ENCODE data around the gene TNS1. TPM values are rescaled to one million over a fixed set of nuclear protein-coding genes. Genes with fewer than 3 reads are reported as not detected.

Gene TNS1
- total and polyA plus RNA-seq, 2 donors (not counting 1 experiment from before 2014, with no cell fraction given), result 0.10 to 0.86 TPM

DNA sequence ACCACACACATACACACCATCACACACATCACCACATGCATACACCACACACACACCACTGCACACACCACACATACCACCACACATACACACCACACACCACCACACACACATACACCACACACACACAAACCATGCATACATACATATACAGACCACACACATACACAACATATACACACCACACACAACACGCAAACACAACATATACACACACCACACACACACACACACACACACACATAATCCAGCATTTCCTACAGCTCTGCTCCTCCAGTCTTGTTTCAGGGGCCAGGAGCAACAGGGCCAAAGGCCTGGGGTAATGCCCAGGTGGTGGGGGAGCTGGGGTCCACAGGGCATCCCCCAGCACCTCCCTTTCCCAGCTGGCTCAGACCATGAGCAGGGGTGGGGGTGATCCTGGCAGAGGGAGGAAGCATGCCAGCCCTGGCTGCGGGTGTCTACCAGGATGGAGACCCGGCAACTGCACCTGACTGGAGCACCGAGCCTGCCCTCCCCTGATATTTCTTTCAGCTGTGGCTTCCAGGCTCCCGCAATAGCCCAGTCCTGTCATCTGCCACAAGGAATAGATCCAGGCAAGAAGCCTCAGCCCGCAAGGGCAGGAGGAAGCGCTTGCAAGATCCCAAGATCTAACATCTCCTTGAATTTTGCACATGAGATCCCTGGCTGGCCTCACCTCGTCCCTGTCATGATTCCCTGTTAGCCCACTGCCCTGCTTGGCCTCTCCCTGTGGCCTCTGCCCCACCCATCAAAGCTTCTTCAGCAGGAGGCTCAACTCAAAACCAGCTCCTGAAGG, 196.9 kb downstream of the TNS1 start:
- Histone ChIP-seq H3K4me2 (replicated peaks; ENCODE audit: low read depth, low read length, poor library complexity, severe bottlenecking) (no peak overlapping the region), H3K27ac (ENCODE audit: low read length in 2 of 2) (no peak overlapping the region), H3K36me3 (replicated peaks in 1 of 2; ENCODE audit: control extremely low read depth in 1 of 2, control insufficient read depth in 1 of 2, extremely low read depth in 1 of 2, insufficient read depth in 2 of 2, low read length in 1 of 2) (no peaks in the 10 kb centered on the region), H3K4me1 (ENCODE audit: control insufficient read depth in 2 of 2, insufficient read depth in 2 of 2, low read length in 2 of 2) (no peaks in the 10 kb centered on the region), H4K20me1 (ENCODE audit: control insufficient read depth, insufficient read depth, low read length, poor library complexity, severe bottlenecking) (no peaks in the 10 kb centered on the region), H3K27me3 (replicated peaks in 1 of 4; ENCODE audit: control extremely low read depth in 1 of 4, control insufficient read depth in 3 of 4, insufficient read depth in 4 of 4, low read length in 3 of 4) (peaks cover 0 to 2% (median 0%) of the 10 kb centered on the region in 4 experiments), H3K9ac (ENCODE audit: low read length) (no peak overlapping the region), H3K9me3 (ENCODE audit: control extremely low read depth in 1 of 3, control insufficient read depth in 2 of 3, insufficient read depth in 1 of 3, low read length in 2 of 3) (peaks cover 0 to 5% (median 0%) of the 10 kb centered on the region in 3 donors), H2AFZ (ENCODE audit: insufficient read depth, low read depth, low read length, poor library complexity, severe bottlenecking) (no peak overlapping the region), H3K4me3 (ENCODE audit: control extremely low read depth in 1 of 5, extremely low read depth in 1 of 5, insufficient read depth in 1 of 5, low read depth in 2 of 5, low read length in 4 of 5) (no peak overlapping the region), H3K79me2 (ENCODE audit: control insufficient read depth, insufficient read depth, low read length) (no peaks in the 10 kb centered on the region)
- ATAC-seq (ENCODE audit: low read depth) (no peak), DNase-seq (no peak)
- POLR2A ChIA-PET, result no interaction called here
- WGBS (ENCODE audit: insufficient coverage), result 95% methylated on average over 8 of the region's 8 CpGs
- TF ChIP-seq CTCF (IDR thresholded peaks at IDR 0.05) (no peak), EZH2 (IDR thresholded peaks at IDR 0.05; ENCODE audit: borderline replicate concordance, insufficient read depth, low read depth, low read length, poor library complexity, severe bottlenecking) (no peak)
- no peaks in the 10 kb centered on the region for H3K4me1 Mint-ChIP-seq
- no peak overlapping the region for H3K27ac Mint-ChIP-seq
- no peak overlapping the region for H3K4me3 Mint-ChIP-seq
- H3K9me3 Mint-ChIP-seq (ENCODE audit: insufficient read depth), result no peaks in the 10 kb centered on the region
- CTCF ChIA-PET, result interaction anchor here (0.7 to 4.9 kb wide), 3 partner anchors 8 to 20 kb away, joined by 4 to 32 read pairs (median 14); no protein-coding TSS in a partner anchor
- peaks cover 6% of the 10 kb centered on the region for H3K27me3 Mint-ChIP-seq
- intact Hi-C loops (cut with micrococcal nuclease), result no loop called here

Data from B cell (primary cell).